ENCODE results near the gene MED12.

Gene MED12

DNA sequence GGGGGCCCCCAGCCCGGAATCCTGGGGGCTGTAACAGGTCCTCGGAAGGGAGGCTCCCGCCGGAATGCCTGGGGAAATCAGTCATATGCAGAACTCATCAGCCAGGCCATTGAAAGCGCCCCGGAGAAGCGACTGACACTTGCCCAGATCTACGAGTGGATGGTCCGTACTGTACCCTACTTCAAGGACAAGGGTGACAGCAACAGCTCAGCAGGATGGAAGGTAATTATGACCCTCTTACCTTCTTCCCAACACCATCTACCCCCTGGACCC lies 21.7 kb upstream of the MED12 start:
- intact Hi-C loops (cut with DNase I; ENCODE audit: low total_unique reads): loop anchor here (10.0 kb wide), 1 partner anchor 78 kb away; no protein-coding TSS in a partner anchor
- TF ChIP-seq, protein P1, sequence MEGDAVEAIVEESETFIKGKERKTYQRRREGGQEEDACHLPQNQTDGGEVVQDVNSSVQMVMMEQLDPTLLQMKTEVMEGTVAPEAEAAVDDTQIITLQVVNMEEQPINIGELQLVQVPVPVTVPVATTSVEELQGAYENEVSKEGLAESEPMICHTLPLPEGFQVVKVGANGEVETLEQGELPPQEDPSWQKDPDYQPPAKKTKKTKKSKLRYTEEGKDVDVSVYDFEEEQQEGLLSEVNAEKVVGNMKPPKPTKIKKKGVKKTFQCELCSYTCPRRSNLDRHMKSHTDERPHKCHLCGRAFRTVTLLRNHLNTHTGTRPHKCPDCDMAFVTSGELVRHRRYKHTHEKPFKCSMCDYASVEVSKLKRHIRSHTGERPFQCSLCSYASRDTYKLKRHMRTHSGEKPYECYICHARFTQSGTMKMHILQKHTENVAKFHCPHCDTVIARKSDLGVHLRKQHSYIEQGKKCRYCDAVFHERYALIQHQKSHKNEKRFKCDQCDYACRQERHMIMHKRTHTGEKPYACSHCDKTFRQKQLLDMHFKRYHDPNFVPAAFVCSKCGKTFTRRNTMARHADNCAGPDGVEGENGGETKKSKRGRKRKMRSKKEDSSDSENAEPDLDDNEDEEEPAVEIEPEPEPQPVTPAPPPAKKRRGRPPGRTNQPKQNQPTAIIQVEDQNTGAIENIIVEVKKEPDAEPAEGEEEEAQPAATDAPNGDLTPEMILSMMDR (IDR thresholded peaks at IDR 0.05): no peak
- no peak for DNase-seq
- Histone ChIP-seq H3K27ac (peak overlapping the region; percentile 76 to 79), H3K36me3 (no peaks in the 10 kb centered on the region), H3K9me3 (no peaks in the 10 kb centered on the region), H3K27me3 (no peaks in the 10 kb centered on the region), H3K4me3 (peak overlapping the region; percentile 61 to 66), H3K4me1 (peaks cover 0 to 20% (median 8%) of the 10 kb centered on the region in 4 donors)

DNA sequence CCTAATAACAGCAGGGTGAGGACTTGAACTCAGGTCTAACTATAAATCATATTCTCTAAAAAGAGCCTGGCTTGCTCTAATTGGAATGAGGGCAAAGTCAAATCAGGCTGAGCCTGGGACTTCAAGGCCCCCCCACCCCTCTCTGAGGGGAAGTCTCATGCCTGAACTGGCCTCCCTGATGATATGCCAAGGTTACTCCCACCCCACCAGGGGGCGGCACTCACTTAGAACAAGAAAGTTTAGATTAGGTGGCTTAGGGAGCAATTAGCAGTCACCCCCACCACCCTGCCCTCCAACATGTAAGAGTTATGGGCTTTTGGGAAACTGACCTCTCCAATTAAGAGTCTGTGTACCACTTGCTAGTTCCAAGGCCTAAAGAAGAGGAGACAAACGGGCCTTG lies 20.1 kb upstream of the MED12 start:
- peak; percentile 60 to 66 for DNase-seq

DNA sequence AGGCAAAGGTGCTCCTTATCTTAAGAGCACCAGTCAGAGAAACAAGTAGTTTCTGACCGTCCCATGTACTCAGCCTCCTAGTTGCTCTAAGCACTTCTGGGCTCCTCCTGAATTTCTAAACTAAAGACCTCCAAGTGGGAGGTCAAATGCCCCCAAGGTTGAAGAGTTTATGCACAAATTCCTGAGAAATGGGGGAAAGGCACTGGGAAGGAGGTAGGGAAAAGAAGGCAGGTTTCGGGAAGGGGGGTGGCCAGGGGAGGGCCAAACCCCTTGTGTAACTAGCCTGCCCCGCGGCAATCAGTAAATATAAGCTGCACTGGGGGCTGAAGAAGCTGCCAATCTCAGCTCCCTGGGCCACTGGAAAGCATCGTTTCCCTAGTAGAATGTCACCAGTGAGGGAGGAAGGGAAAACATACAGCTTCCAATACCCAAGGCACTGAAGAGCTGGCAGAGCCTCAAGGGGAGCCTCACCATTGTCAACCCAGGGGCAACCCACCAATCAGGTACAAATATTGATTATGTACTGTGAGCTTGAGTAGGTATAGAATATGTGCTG lies 19.4 kb upstream of the MED12 start:
- TF ChIP-seq, protein P1 (IDR thresholded peaks at IDR 0.05): no peak
- H3K27me3 ChIP-seq: no peaks in the 10 kb centered on the region
- H3K27ac ChIP-seq: no peak overlapping the region
- no peaks in the 10 kb centered on the region for H3K36me3 ChIP-seq
- H3K4me1 ChIP-seq: peaks cover 0 to 20% (median 8%) of the 10 kb centered on the region in 4 donors
- H3K9me3 ChIP-seq: no peaks in the 10 kb centered on the region
- no peak overlapping the region for H3K4me3 ChIP-seq
- DNase-seq: no peak
- intact Hi-C loops (cut with DNase I; ENCODE audit: low total_unique reads): loop anchor here (10.0 kb wide), 1 partner anchor 76 kb away; no protein-coding TSS in a partner anchor

More for the DNA sequence above, 20.1 kb upstream of the MED12 start:
- Histone ChIP-seq H3K36me3 (no peaks in the 10 kb centered on the region), H3K9me3 (no peaks in the 10 kb centered on the region), H3K27ac (no peak overlapping the region), H3K4me1 (peaks cover 0 to 20% (median 8%) of the 10 kb centered on the region in 4 donors), H3K4me3 (no peak overlapping the region), H3K27me3 (no peaks in the 10 kb centered on the region)
- TF ChIP-seq, protein P1 (IDR thresholded peaks at IDR 0.05): peak; percentile 37 to 38
- intact Hi-C loops (cut with DNase I; ENCODE audit: low total_unique reads): loop anchor here (10.0 kb wide), 1 partner anchor 76 kb away; no protein-coding TSS in a partner anchor

DNA sequence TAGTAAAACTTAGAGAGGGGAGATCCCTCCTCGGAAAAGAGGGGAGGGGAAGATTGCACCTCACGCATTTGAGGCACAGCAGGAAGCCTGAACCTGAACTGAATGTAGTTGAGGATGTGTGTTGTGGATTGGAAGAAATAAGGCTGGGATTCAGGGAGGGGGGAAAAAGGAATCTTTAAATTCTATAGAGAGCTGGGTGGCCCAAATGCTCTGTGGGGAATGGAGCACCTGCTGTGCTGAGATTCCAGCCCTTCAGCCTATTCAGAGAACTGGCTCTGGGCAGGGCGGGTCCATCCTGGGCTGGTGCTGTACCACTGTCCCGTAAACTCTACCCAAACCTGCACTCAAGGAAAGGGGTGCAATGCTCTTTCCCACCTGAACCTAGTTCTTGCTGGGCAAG lies 18.7 kb upstream of the MED12 start:
- Histone ChIP-seq H3K4me1 (peaks cover 0 to 20% (median 8%) of the 10 kb centered on the region in 4 donors), H3K27ac (no peak overlapping the region), H3K4me3 (no peak overlapping the region), H3K36me3 (no peaks in the 10 kb centered on the region), H3K9me3 (no peaks in the 10 kb centered on the region), H3K27me3 (no peaks in the 10 kb centered on the region)
- TF ChIP-seq, protein P1 (IDR thresholded peaks at IDR 0.05): no peak
- DNase-seq: no peak
- intact Hi-C loops (cut with DNase I; ENCODE audit: low total_unique reads): loop anchor here (10.0 kb wide), 1 partner anchor 75 kb away; no protein-coding TSS in a partner anchor

DNA sequence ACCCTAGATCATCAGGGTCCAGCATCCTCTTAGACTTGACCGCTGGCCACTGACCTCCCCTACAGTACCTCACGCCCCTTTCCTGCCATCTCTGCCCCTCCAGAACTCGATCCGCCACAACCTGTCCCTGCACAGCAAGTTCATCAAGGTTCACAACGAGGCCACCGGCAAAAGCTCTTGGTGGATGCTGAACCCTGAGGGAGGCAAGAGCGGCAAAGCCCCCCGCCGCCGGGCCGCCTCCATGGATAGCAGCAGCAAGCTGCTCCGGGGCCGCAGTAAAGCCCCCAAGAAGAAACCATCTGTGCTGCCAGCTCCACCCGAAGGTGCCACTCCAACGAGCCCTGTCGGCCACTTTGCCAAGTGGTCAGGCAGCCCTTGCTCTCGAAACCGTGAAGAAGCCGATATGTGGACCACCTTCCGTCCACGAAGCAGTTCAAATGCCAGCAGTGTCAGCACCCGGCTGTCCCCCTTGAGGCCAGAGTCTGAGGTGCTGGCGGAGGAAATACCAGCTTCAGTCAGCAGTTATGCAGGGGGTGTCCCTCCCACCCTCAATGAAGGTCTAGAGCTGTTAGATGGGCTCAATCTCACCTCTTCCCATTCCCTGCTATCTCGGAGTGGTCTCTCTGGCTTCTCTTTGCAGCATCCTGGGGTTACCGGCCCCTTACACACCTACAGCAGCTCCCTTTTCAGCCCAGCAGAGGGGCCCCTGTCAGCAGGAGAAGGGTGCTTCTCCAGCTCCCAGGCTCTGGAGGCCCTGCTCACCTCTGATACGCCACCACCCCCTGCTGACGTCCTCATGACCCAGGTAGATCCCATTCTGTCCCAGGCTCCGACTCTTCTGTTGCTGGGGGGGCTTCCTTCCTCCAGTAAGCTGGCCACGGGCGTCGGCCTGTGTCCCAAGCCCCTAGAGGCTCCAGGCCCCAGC lies 17.6 kb upstream of the MED12 start:
- Histone ChIP-seq H3K36me3 (no peaks in the 10 kb centered on the region), H3K4me3 (no peak overlapping the region), H3K9me3 (no peaks in the 10 kb centered on the region), H3K27me3 (no peaks in the 10 kb centered on the region), H3K27ac (no peak overlapping the region), H3K4me1 (peaks cover 0 to 20% (median 8%) of the 10 kb centered on the region in 4 donors)
- intact Hi-C loops (cut with DNase I; ENCODE audit: low total_unique reads): no loop called here
- DNase-seq: no peak
- TF ChIP-seq, protein P1 (IDR thresholded peaks at IDR 0.05): no peak
